ENCODE data around the gene PRDX5. TPM values are rescaled to one million over a fixed set of nuclear protein-coding genes. Genes with fewer than 3 reads are reported as not detected.

Gene PRDX5
- total RNA-seq, 4 donors from 2014 or later, result 122 to 236 (median 223) TPM

DNA sequence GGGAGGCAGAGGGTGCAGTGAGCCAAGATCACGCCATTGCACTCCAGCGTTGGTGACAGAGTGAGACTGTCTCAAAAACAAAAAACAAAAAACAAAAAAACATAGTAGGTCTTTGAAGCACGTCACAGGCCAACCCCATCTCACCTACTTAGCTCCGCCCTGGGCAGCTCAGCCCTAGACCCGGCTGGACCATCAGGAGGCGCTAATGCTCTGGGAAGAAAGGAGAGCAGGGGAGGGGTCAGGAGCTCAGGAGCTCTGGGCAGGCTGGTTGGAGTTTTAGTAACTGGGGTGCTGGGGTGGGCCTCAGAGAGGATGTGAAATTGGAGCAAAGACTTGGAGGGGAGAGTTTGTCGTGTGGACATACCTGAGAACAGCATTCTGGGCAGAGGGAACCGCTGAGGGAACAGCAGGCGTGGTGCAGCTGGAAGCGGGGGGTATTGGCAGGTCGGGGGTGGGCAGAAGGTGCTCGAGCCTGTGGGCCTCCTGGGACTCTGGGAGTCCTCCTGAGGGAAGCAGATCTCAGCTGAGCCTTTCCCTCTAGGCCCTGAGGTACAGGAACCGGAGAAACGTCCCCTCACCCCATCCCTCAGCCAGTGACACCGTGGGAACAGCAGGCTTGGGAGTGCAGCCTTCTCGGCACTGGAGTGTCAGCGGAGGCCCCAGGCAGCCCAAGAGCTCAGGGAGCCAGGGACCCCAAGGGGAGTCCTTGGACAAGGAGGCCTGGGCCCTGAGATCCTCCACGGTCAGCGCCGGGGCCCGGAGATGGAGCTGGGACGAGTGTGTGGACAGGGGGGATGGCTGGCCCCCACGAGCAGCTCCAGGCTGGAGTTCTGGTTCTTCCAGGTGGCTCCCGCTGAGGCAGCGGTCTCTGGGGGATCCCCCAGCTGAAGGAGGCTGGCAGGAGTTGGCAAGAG is 38.8 kb downstream of the PRDX5 start:
- TF ChIP-seq, protein P1, sequence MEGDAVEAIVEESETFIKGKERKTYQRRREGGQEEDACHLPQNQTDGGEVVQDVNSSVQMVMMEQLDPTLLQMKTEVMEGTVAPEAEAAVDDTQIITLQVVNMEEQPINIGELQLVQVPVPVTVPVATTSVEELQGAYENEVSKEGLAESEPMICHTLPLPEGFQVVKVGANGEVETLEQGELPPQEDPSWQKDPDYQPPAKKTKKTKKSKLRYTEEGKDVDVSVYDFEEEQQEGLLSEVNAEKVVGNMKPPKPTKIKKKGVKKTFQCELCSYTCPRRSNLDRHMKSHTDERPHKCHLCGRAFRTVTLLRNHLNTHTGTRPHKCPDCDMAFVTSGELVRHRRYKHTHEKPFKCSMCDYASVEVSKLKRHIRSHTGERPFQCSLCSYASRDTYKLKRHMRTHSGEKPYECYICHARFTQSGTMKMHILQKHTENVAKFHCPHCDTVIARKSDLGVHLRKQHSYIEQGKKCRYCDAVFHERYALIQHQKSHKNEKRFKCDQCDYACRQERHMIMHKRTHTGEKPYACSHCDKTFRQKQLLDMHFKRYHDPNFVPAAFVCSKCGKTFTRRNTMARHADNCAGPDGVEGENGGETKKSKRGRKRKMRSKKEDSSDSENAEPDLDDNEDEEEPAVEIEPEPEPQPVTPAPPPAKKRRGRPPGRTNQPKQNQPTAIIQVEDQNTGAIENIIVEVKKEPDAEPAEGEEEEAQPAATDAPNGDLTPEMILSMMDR (IDR thresholded peaks at IDR 0.05; ENCODE audit: low read depth), result no peak

DNA sequence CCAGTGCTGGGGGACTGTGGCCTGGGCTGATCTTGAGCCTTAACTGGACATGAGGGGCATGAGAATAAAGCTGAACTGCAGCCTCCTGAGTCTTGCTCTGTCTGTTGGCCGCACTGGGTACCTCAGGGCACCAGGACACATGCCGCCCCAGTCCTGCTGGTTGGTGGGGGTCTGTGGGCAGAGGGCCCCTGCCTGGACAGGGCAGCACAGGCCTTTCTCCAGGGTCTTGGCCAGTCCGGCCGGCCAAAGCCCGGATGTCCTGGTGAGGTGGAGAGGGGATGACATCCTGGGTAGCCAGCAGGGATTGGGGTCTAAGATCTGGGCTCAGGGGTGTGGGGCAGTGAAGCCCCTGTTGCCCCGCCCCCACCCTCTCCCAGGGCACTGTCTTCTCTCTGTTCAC is 39.5 kb downstream of the PRDX5 start:
- TF ChIP-seq, protein P1 (IDR thresholded peaks at IDR 0.05; ENCODE audit: low read depth), result no peak

DNA sequence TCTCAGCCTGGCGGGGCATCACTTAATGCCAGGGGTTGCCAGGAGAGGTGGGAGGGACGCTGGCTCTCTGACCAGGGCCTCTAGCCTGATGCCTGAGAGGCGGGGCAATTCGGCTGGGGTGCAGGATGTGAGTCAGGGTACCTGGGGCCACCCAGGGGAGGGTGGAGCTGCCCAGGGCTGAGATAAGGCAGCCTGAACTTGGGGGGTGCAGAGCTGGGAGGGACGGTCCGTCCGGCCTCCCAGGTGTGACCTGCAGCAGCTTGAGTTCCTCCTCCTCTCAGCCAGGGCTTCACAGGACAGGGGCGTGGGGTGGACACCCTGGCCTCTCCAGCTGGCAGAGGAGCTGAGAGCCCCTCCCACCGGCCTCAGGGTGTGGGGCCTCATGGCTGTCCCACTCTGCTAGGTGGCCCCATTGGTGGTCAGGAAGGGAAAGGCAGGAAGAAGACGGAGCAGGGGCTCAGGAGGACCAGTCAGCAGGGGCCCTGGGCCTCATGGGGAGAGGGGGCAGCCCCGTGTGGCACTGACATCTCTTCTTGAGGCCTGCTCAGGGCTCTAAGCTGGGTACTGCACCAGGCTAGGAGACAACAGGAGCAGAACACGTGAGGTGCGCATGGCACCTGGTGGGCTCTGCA is 40.1 kb downstream of the PRDX5 start:
- TF ChIP-seq, protein P1 (IDR thresholded peaks at IDR 0.05; ENCODE audit: low read depth), result no peak

DNA sequence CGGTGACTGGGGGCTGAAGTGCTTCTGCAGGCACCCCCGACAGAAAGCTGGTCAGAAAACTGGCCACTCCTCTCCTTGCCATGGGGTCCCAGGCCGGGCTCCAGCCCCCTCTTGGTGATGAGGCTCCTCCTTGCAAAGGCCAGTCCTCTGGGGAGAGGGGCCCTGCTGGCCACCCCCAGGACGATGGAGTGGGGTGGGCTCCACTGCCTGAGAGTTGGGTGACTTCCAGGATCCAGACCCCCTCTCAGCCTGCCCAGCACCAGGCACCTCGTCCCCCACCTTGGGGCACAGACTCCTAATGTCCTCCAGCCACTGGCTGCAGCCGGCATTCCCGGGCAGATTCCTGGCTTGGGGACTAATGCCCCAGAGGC is 40.6 kb downstream of the PRDX5 start:
- TF ChIP-seq, protein P1 (IDR thresholded peaks at IDR 0.05; ENCODE audit: low read depth), result no peak

DNA sequence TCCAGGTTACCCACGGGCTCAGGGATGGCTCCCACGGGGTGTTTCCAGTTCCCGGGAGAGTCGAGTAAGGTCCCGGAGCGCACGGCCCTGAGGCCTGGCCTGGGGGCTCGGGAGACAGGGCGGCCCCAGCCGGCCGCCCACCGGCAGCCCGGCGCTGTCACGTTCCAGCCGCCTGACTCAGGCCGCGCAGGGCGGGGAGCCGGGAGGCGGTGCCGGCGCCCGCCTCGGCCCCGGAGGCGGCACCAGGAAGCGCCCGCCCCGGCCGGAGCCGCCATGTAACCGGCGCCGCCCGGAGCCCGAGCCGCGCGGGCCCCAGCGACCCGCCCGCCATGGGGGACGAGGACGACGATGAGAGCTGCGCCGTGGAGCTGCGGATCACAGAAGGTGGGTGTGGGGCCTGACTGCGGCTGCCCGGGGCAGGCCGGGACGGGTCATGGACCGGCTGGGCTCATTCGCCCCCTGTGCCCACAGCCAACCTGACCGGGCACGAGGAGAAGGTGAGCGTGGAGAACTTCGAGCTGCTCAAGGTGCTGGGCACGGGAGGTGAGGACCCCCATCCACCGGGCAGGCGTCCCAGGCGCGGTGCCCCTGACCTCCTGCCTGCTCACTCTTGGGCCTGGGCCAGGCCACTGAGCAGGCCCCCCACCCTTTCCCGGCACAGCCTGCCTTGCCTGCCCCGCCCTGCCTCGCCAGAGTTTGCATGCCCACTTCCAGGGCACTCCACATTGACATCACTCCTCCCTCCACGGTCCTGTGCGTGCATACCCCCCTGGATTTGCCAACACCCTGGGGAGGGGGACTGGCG is 41.2 kb downstream of the PRDX5 start, which contains the start of gene RPS6KA4:
Gene RPS6KA4 (plus strand): TSS at position 256 of the 805 bp plus-strand sequence. CDS start 74 bp downstream, at position 330.
- TF ChIP-seq, protein P1 (IDR thresholded peaks at IDR 0.05; ENCODE audit: low read depth), result no peak

DNA sequence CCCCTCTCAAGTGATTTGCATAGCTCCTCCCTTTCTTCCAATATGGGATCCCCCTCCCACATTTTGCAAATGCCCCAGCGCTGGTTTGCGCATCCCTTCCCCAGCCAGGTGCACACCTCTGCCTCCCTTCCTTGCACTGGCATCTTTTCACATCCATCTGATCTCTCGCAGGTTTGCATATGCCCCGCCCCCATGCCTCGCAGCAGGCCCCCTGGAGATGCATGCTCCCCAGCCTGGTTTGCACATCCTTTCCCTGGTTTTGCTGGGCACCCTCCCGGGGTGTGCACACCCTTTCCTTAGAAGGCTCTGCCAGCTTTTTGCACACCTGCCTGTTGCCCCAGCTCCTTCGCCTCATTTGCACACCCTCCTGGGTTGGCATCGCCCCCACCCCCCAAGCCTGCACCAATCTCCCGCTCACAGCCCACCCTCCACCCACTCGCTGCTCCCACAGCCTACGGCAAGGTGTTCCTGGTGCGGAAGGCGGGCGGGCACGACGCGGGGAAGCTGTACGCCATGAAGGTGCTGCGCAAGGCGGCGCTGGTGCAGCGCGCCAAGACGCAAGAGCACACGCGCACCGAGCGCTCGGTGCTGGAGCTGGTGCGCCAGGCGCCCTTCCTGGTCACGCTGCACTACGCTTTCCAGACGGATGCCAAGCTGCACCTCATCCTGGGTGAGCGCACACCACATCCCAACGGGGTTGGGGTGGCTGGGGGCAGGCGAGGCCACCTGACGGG is 42.0 kb downstream of the PRDX5 start:
- TF ChIP-seq, protein P1 (IDR thresholded peaks at IDR 0.05; ENCODE audit: low read depth), result no peak

Data from subcutaneous adipose tissue (tissue), 4 donors.